Measurements from ENCODE around the gene SNCAIP.
"Not testable (repeated sequence)": the region's sequence is repeated elsewhere in the genome, so short reads cannot be mapped to it uniquely, and the experiment has no call there.

SNCAIP gene

DNA sequence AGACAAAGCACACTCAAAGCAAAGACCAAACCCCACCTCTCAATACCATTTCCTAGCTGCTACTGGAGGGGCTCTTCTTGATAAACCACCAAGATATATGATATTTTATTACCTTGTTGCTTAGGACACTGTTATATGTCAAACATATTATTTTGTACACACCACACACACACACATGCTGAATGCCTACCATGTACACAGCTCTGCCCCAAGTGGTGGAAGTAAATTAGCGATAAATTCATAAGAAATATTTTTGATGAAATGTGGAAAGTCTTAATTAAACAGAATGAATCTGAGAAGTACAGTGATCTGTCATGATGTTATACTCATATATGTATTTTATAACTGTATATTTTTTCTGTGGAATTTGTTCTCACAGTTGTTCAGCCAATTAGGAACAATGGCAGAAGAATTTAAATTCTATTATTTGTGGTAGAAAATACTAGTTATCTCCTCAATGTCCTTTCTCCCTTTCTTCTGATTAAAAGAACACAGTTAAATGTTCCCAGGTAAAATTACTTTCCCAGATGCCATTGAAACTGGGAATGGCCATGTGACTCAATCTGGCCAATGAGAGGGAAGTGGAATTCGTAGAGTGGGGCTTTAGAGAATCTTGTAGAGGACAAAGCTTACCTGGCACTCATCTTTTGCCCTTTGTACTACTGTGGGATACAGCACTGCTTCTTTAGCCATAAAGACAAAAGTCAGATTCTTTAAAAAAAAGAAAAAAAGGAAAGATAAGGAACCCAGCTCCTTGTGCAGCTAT, 156.5 kb downstream of the SNCAIP start:
- no peak for DNase-seq

DNA sequence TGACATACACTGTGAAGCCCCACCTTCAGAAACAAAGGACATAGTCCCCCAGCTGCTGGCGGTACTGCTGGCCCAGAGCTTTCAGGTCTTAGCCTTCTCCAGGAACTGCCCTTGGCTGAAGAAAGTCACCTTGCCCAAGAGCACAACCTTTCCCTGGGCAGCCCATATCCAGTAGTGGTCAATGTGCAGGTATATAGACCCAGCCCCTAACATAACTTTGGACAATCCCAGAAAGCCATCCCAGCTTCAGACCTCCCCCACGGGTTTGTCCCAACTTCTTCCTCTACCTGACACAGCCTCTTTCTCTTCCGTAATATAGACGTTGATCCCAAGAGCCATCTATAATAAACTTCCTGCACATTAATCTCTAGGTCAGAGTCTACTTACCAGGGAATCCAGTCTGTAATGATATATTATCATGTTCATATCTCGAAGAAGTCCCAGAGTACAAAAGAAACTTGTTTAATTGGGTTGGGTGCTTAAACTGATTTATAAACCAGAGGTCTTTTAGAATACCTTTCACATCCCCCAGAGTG, 157.4 kb downstream of the SNCAIP start:
- no peak for DNase-seq

DNA sequence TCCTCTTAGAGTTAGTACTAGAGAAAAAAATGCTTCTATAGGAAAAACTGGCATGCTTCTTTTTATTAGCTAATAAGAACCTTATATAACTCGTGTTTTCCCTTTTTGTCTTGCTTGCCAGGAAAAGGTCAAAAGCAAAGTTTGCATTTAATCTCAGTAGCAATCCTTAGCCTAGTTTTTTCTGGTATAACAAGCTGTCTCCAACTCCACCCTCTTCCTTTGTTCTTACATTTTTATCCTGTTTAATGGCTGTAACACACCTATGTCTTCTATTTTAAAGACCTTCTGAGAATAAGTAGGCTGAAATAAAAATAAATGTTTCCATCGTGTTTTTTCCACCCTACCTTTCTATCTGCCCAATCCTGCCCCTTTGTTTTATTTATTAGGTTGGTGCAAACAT, 158.3 kb downstream of the SNCAIP start:
- DNase-seq, result no peak

DNA sequence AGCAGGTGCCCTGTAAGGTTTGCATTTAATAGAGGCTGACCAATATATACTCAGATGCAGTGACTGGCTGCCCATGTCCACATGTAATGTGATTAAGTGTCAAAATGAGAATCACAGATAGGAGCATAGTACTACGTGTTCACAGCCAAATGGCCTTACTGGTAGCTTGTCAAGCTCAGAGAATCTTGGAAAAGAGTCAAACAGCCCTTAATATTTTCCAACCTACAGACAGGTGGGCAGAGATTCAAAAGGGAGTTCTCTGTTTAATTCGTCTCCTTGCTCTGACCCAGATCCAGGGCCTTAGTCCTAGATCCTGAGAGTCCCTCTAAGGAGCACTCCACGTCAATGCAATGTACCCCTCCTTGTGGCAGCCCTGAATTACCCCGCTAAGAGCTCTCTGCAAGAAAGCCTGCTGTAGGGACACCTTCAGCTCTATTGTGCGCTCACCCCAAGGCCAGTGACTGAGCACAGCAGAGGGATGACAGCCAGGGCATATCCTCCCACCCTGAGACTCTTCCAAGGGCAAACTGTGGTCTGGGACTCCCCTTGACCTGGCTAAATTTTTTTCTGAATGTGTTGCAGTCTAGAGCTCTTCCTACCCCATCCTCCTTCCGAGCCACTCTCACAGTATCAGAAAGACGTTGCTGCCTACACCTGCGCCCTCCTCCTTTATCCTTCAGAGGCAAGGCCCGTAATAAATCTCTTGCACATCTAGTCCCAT, 159.2 kb downstream of the SNCAIP start:
- DNase-seq, result no peak

DNA sequence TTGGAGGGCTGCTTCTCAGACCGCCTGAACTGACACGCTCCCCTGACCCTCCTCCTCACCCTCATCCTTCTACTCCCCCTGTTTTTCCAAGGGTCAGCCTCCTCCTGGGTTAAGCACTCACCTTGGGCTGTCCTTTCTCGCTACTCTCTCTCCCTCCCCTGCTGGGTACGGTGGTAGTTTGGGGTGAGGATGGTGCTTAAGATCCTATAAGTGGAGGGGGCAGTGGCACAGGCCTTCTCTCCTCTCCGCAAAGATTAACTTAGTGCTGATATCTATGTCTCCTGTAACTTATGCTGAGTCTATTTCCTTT, 159.7 kb downstream of the SNCAIP start:
- DNase-seq, result no peak

DNA sequence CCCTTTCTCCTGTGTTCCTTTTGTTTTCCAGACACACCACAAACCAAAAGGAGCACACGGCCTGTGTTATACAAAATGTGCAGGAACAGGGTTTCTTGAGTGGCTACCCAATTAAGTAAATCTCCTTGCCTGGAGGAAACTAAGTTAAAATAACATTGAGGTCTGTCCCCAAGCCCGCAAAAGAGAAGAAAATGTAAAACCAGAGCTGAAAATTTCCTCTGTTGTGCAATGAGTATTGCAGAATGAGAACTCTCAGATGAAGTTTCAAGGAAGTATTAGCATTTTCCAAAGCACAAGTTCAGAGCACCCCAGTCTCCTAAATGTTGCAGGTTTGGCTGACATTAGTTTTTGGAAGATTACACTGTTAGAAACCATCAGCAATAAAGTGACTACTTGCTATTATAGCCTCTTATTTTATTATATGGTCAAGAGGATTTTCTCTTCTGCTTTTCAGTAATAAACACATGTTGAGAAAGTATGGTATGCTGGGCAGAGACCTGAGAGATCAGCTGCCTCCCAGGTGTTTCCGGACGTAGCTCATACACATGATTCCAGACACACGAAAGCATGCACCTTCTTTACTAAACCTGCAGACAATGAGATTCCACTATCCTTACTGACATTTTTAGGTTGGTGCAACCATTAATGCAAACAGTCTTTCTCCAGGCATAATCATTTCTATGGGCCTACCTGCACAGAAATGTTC, 161.3 kb downstream of the SNCAIP start:
- DNase-seq, result no peak

DNA sequence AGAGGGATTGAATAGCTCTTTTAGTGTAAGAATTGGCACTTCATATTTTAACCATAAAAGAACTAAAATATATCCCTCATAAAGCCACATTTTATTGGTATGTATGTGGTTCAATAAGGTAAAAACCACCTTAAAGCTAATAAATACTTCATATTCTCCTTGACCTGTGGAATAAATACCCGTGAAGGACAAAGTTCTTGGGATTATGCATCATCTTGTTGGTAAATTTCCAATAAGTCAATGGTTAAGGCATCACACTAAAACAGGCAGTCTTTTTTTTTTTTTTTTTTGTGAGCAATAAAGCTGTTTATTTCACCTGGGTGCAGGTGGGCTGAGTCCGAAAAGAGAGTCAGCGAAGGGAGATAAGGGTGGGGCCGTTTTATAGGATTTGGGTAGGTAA, 161.9 kb downstream of the SNCAIP start:
- DNase-seq, result no peak

DNA sequence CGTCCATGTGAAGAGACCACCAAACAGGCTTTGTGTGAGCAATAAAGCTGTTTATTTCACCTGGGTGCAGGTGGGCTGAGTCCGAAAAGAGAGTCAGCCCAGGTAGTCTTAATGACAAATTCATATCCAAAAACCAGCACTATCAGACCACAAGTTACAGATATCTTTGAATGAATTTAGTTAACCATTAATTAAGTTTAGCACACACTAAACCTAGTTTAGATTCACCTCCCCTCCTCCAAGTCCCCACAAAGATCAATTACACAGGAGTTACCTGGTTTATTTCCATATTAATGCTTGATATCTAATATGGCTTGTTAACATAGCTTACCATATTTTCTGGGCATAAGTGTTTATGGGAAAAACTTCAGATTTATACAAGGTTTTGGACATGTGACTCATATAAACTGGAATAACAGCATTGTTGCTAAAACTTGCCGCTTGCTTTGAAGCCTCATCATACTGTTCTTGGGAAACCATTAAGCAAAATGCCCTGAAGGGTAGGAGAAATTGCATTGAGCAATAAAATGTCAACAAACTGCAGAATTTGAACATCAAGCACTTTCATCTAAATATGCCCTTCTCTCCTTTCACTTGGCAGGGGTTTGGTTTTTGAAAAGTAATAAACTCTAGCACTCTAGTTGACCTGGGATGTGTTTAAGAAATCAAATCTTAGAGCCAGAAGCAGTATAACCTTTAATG, 166.9 kb downstream of the SNCAIP start:
- DNase-seq, result no peak

DNA sequence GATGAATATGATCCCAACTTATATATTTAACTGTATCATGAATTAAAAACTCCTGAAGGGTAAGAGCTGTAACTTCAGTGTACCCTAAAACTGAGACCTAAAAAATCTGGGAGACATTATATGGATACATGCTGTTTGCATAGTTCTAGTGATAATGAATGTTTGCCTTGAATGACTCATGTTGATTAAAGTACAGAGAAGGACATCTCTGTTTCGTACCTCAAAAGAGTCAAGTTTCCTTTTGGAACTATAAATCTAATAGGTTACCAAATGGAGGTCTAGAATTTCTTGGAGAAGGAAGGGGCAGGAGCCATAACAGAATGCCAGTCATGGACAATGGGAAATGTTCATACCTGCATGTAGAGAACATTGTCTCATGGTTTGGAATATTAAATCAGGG, 168.1 kb downstream of the SNCAIP start:
- DNase-seq, result no peak

DNA sequence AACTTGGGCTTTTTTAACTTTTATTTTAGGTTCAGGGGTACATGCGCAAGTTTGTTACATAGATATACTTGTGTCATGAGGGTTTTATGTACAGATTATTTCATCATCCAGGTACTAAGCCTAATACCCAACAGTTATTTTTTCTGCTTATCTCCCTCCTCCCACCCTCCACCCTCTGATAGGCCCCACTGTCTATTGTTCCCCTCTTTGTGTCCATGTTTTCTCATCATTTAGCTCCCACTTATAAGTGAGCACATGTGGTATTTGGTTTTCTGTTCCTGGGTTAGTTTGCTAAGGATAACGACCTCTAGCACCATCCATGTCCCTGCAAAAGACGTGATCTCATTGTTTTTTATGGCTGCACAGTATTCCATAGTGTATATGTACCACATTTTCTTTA, 172.1 kb downstream of the SNCAIP start:
- no peak for DNase-seq

DNA sequence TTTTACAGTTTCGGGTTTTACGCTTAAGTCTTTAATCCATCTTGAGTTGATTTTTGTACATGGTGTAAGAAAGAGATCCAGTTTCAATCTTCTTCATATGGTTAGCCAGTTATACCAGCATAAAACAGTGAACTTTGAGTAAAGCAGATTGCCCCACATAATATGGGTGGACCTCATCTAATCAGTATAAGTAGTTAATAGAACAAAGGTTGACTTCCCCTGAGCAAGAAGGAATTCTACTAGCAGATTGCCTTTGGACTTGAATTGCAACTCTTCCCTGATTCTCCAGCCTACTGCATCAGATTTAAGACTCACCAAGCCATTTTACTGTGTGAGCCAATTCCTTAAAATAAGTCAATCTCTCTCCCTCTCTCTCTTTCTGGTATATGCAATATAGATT, 173.2 kb downstream of the SNCAIP start:
- DNase-seq, result no peak

DNA sequence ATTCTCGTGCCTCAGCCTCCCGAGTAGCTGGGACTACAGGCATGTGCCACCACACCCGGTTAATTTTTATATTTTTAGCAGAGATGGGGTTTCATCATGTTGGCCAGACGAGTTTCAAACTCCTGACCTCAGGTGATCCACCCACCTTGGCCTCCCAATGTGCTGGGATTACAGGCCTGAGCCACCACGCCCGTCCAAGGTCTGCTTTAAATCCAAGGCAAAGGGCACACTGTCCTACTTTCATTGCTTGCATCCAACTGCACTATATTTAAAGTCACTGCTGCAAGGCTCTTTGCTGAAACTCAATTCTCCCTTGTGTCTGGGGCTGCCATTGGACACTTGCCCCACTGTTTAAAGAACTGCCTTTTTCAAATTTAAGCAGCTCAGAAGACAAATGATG, 174.6 kb downstream of the SNCAIP start:
- DNase-seq, result not testable (repeated sequence)

DNA sequence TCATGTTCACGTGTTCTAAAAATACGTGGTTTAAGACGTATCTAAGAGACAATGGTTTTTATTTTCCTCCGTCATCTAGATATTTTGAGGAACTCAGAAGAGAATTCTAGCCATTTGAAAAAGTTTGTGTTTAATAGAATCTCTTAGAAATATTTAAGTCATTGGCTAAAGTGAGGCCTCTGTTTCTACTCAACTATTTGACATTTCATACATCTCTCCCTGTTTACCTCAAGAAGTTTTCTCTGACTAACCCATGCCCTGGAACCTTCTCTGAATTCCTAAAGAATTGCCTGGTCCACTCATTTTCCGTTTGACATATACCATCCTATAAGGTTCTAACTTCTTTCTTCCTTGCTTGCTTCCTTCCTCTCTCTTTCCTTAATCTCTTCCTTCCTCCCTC, 178.7 kb downstream of the SNCAIP start:
- DNase-seq, result no peak

DNA sequence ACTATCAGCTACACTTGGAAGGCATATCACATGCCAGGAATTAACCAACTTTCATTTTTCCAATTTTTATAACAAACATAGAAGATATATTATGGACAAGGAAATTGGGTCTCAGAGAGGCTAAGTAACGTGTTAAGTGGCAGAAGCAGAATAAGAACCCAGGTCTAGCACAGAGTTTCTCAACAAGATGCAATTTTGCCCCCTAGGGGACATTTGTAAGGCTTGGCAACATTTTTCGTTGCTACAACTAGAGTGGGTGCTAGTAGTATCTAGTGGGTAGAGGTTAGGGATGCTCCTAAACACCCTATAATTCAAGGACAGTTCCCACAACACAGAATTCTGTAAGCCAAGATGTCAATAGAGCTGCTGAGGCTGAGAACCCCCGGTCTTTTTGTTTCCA, 180.6 kb downstream of the SNCAIP start:
- peak; percentile 29 for DNase-seq

DNA sequence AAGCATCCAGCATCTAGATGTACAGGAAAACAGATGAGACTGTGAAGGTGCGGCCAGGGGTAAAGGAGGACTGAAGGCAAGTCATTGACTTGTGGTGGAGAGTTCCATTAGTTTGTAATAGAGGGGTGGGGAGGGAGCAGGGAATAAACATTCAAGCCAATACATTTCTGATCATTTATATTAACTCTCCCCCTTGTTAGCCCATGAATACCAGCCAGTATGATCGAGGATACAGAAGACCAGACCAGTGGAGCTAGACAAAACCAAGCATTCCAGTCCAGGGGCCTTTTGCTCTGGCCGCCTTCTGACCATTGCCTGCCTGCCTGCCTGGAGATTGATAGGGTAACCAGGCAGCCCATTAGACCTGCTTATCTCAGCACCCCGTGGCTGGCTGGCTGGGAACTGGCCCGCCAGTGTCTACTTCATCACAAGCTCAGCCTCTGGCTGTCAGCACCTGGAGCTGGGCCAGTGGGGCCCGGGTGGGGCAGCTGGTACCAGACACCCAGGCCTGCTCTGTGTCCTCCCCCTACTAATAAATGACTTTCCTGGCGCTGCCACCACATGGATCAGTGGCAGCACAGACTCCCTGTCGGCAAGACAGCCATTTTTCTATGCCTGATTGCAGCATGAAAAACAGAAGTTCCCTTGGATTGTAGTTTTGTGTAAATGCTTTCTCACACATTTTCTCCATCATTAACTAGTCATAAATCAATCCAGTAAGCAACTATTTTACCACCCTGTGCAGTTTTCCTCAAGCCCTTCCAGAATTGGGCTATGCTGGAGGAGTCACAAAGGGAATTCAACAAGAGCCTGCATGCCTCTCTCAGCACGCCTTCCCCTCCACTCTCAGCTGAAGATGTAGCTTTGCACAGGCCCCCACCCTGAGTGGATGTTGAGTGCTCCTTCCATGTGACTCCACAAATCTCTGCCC, 181.3 kb downstream of the SNCAIP start:
- peak; percentile 24 for DNase-seq

DNA sequence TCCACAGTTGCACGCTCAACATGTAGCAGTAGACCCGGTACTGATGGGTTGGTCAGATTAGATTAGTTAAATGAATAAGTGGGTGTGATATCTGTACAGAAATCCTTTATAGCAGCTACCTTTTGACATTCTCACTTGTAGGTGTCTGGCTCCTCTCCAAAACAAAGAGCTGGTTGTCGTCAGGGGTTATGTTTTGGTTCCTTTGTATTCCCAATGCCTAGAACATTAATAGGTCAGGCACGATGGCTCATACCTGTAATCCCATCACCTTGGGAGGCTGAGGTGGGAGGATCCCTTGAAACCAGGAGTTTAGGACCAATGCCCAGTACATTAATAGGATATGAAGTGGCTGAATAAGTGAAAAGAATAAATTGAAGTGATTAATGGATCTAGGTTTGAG, 182.1 kb downstream of the SNCAIP start:
- no peak for DNase-seq

DNA sequence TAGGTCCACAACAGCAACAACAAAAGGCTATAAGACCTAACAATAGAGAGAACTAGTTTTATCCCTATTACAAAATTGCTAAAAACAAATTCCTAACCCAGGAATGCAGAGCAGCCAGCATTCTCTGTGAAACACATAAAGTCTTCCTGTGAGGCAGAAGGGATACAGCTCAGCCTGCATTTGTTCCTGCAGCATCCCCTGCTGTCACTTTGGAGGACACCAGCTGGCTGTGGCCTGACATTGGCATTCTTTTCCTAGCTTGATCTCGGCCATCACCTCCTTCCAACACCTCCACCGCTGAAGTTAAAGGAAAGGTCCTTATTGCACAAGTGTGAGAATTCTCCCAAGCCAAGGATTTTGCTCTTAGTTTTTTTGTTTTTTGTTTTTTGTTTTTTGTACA, 186.1 kb downstream of the SNCAIP start:
- peak; percentile 56 for DNase-seq

DNA sequence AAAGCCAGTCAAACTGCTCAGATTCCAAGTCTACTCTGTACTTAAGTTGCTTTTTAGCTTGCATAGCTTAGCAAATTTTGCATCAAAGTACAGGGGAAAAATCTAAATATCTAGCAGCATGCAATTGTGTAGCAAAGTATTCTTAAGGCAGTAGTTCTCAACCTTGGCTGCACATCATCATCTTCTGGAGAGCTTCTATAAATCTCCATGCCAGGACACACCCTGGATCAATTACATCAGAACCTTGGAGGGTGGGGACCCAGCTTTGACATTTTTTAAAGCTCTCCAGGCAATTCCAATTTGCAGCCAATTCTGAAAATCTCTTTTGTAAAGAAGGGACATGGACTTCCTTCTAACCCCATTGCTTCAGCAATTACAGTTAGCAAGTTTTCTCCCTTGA, 187.5 kb downstream of the SNCAIP start:
- DNase-seq, result no peak

DNA sequence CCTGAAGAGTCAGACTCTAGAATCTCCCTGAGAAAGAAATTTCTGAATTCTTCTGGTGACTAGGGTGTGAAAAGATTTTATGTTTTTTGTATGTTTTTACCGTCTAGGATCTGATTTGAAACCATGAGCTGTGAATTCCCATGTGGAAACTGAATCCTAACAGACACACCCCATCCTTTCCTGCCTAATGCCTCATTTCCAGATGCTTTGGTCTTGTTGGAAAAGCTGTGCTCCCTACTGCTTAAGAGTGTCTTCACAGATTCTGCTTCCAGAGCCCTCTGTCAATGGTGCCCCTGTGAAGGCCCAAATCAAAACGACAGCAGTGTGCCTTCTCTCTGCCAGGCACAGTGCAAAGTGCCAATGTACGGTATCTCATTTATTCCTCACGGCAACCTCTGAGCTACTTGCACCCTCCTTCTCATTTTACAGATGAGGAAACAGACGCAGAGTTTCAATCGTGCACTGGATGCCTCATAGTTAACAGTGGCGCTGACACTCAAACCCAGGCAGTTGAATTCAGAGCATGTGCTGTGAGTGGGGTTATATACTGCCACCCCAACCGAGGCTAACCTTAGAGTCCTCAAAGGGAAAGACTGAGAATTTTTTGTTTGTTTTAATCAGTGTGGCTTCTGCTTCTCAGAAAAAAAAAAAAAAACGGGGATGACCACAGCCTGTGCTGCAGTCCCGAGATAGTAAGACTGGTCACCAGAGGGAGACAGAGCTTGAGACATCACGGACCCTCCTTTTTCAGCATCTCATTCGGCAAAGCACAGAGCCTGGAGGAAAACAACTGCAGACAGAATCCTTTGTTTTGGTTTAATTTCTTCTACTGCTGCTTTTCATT, 188.4 kb downstream of the SNCAIP start:
- DNase-seq, result peak; percentile 72

DNA sequence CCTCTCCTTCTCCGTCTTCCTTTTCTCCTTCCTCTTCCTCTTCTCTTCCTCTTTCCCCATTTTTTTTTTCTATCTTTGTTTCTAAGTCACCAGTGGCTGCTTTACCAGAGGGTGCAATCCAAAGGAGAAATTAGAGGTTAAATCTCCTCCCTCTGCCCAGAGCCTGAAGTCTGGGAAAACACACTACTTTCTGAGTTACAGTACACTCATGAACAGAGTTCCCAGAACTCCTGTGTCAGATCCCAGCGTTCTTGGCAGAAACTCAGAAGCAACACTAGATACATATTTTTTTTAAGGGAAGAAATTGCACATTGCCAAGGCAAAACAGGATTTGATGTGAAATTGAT, 189.0 kb downstream of the SNCAIP start:
- peak; percentile 45 for DNase-seq

DNA sequence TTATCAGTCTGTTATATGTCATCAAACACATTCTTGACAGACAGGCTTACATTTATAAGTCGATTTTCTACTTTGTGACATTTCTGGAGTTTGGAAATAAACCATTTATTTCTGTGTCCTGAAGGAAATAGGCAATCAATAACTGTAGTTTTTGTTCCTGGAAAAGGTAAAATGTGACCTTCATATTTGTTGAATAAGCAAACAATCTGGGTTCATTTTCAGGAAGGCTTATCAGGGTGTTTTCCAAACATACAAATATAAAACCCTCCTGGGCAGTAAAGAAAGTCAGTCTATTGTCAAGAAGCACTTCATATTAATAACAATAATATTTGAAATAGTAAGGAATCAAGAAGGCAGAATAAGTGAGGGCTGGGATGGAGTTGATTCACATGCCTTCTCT, 195.0 kb downstream of the SNCAIP start:
- DNase-seq, result no peak
